Ishikawa (cell line): ENCODE data around the gene SDK1.
A peak's percentile ranks its signal among the peaks of the same experiment; 100 is the strongest.

Experiments used
- CEBPB ChIP-seq: IDR thresholded peaks from 2 replicates; pipeline ENCODE4 v1.6.1; 2012
- EGR1 ChIP-seq: IDR thresholded peaks from 2 replicates; pipeline ENCODE4 v1.6.1; 2012
- EP300 ChIP-seq: IDR thresholded peaks from 2 replicates; pipeline ENCODE4 v1.6.1; 2012; ENCODE audit warnings: borderline replicate concordance
- FOXM1 ChIP-seq: IDR thresholded peaks from 2 replicates; pipeline ENCODE4 v1.6.1; 2012; ENCODE audit warnings: low read depth, borderline replicate concordance
- MAX ChIP-seq: IDR thresholded peaks from 2 replicates; pipeline ENCODE4 v1.6.1; 2012
- NFIC ChIP-seq: IDR thresholded peaks from 2 replicates; pipeline ENCODE4 v1.6.1; 2012
- REST ChIP-seq: IDR thresholded peaks from 2 replicates; pipeline ENCODE4 v1.6.1; 2012; ENCODE audit warnings: low read depth, mild to moderate bottlenecking
- TEAD4 ChIP-seq: IDR thresholded peaks from 2 replicates; pipeline ENCODE4 v1.6.1; 2012
- ZBTB7A ChIP-seq: IDR thresholded peaks from 2 replicates; pipeline ENCODE4 v1.6.1; 2012; ENCODE audit warnings: low read depth

- TF ChIP-seq EP300 (no peak), REST (no peak), TEAD4 (no peak), NFIC (no peak), MAX (no peak), ZBTB7A (0 out of 2 replicates have a peak, but pooled peaks have one; percentile 6), EGR1 (no peak), CEBPB (no peak), FOXM1 (no peak)
Measured at GRCh38 chr7:3301831-3302618, 973 bp downstream of the SDK1 start.
